ENCODE data around the gene BTBD6. TPM values are rescaled to one million over a fixed set of nuclear protein-coding genes. Genes with fewer than 3 reads are reported as not detected.

BTBD6 gene
- total and polyA plus RNA-seq, 9 of the 15 experiments (the other 6 are each of a cell fraction or from before 2014, with no cell fraction given) = not detected

DNA sequence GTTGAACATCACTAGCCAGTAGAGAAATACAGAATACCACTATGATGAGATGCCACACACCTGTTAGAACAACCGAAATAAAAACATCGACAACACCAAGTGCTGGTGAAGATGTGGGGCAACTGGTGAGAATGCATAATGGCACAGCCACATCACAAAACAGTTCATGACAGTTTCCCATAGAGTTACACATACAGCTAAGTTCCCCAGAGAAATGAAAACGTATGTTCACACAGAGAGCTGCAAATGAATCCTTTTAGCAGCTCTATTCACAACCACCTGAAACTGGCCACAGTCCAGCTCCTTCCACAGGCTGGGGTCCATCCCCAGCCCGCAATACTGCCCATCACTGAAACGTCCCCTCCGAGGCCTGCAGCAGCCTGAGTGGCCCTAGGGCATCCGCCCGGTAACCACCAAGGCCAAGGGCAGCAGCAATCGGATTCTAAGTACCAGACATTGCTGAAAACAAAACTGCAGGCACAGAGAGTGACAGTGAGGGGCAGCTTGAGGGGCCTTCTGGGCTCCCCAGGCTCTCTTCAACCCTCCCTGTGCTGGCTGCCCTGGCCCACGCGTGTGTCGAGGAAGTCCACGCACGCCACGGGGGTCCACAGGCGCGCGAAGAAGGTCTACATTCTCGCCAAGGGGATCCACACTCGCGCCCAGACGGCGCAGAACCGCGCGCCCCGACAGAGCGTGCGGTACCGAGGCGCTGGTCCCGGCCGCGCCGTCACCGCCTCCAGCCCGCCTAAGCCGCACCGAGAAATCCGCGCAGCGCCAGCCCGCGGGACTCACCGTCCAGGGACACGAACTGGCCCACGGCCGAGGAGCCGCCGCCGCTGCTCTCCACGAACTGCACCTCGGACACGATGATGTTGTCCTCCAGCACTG lies 51.6 kb downstream of the BTBD6 start:
- no peak for DNase-seq (ENCODE audit: extremely low read depth in 1 of 4, low spot score in 3 of 4)
- H3K79me2 ChIP-seq (ENCODE audit: control insufficient read depth, insufficient read depth, low read length) = peaks cover 45% of the 10 kb centered on the region
- ATAC-seq = peak; percentile 6
- H3K4me1 ChIP-seq (replicated peaks in 1 of 2; ENCODE audit: control insufficient read depth in 2 of 2, insufficient read depth in 2 of 2, low read length in 2 of 2) = peaks cover 4 to 25% of the 10 kb centered on the region in 2 experiments; a peak in 4 of 5 replicates
- no peaks in the 10 kb centered on the region for H3K36me3 ChIP-seq (ENCODE audit: control insufficient read depth, insufficient read depth, low read length)
- H3K9me1 ChIP-seq (ENCODE audit: control insufficient read depth, insufficient read depth, low read length) = no peaks in the 10 kb centered on the region
- peak; percentile 55 for FAIRE-seq
- peaks cover 1% of the 10 kb centered on the region; the same call in 1 of the 2 replicates for H4K20me1 ChIP-seq (replicated peaks; ENCODE audit: control insufficient read depth, insufficient read depth, low read length)
- H3K9me3 ChIP-seq (replicated peaks; ENCODE audit: control insufficient read depth, insufficient read depth, low read depth, low read length) = peaks cover 2% of the 10 kb centered on the region; the same call in 1 of the 2 replicates
- CTCF ChIA-PET (ENCODE audit: low intra/inter-chr PET ratio) = no interaction called here
- H3K4me3 ChIP-seq = peak overlapping the region; percentile 83
- no TSS peak for BruUV-seq (replicated peaks)
- H3K27ac ChIP-seq (ENCODE audit: extremely low read depth, low read depth, low read length) = peak overlapping the region; percentile 91
- H3K4me2 ChIP-seq (ENCODE audit: insufficient read depth, low read length) = peak overlapping the region; percentile 90
- peak overlapping the region; percentile 94 for H2AFZ ChIP-seq (ENCODE audit: low read depth, low read length)
- POLR2A ChIA-PET = interaction anchor here (1.0 kb wide), 1 partner anchor 9 kb away, joined by 3 read pairs; no protein-coding TSS in a partner anchor
- no peaks in the 10 kb centered on the region for H3K27me3 ChIP-seq (ENCODE audit: control insufficient read depth in 2 of 2, insufficient read depth in 2 of 2, low read length in 2 of 2)
- intact Hi-C loops (cut with micrococcal nuclease) (loop anchor here (2.0 kb wide), 1 partner anchor 191 kb away; the partner anchor contains the start of gene TEDC1), in situ Hi-C loops (cut with MboI) (no loop called here)
- peak overlapping the region; percentile 82 to 98 for H3K9ac ChIP-seq (ENCODE audit: insufficient read depth in 1 of 2, low read depth in 2 of 2, low read length in 2 of 2)
- 13% methylated on average over 20 of the region's 54 CpGs for WGBS (ENCODE audit: insufficient coverage, low coverage, missing lambda C conversion rate)
- TF ChIP-seq, protein P1, sequence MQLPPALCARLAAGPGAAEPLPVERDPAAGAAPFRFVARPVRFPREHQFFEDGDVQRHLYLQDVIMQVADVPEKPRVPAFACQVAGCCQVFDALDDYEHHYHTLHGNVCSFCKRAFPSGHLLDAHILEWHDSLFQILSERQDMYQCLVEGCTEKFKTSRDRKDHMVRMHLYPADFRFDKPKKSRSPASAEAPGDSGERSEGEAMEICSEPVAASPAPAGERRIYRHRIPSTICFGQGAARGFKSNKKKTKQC (CRISPR knock-in tag; IDR thresholded peaks at IDR 0.05) = peak; percentile 56
- TF ChIP-seq, protein P2, sequence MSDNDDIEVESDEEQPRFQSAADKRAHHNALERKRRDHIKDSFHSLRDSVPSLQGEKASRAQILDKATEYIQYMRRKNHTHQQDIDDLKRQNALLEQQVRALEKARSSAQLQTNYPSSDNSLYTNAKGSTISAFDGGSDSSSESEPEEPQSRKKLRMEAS (CRISPR knock-in tag; IDR thresholded peaks at IDR 0.05) = 0 out of 2 replicates have a peak, but pooled peaks have one; percentile 17
- TF ChIP-seq BCOR (IDR thresholded peaks at IDR 0.05) = no peak
- TF ChIP-seq RBM25 (IDR thresholded peaks at IDR 0.05; ENCODE audit: low read depth, low read length, severe bottlenecking) = peak; percentile 64
- TF ChIP-seq, protein P3, sequence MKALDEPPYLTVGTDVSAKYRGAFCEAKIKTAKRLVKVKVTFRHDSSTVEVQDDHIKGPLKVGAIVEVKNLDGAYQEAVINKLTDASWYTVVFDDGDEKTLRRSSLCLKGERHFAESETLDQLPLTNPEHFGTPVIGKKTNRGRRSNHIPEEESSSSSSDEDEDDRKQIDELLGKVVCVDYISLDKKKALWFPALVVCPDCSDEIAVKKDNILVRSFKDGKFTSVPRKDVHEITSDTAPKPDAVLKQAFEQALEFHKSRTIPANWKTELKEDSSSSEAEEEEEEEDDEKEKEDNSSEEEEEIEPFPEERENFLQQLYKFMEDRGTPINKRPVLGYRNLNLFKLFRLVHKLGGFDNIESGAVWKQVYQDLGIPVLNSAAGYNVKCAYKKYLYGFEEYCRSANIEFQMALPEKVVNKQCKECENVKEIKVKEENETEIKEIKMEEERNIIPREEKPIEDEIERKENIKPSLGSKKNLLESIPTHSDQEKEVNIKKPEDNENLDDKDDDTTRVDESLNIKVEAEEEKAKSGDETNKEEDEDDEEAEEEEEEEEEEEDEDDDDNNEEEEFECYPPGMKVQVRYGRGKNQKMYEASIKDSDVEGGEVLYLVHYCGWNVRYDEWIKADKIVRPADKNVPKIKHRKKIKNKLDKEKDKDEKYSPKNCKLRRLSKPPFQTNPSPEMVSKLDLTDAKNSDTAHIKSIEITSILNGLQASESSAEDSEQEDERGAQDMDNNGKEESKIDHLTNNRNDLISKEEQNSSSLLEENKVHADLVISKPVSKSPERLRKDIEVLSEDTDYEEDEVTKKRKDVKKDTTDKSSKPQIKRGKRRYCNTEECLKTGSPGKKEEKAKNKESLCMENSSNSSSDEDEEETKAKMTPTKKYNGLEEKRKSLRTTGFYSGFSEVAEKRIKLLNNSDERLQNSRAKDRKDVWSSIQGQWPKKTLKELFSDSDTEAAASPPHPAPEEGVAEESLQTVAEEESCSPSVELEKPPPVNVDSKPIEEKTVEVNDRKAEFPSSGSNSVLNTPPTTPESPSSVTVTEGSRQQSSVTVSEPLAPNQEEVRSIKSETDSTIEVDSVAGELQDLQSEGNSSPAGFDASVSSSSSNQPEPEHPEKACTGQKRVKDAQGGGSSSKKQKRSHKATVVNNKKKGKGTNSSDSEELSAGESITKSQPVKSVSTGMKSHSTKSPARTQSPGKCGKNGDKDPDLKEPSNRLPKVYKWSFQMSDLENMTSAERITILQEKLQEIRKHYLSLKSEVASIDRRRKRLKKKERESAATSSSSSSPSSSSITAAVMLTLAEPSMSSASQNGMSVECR (CRISPR knock-in tag; IDR thresholded peaks at IDR 0.05) = 0 out of 2 replicates have a peak, but pooled peaks have one; percentile 29
- peak; percentile 35 for TF ChIP-seq CHD1 (IDR thresholded peaks at IDR 0.05; ENCODE audit: low read length)
- TF ChIP-seq NCOA6 (IDR thresholded peaks at IDR 0.05) = peak; percentile 76
- no peak for TF ChIP-seq EGR1 (conservative IDR thresholded peaks at IDR 0.05)
- TF ChIP-seq KDM1A (IDR thresholded peaks at IDR 0.05) = peak; percentile 44 to 53; a peak in 3 of 4 replicates
- peak; percentile 16; the same call in 1 of the 2 replicates for TF ChIP-seq ETV5 (CRISPR knock-in tag; IDR thresholded peaks at IDR 0.05; ENCODE audit: low read depth)
- TF ChIP-seq BRF1 (IDR thresholded peaks at IDR 0.05; ENCODE audit: borderline replicate concordance, extremely low read depth, insufficient read length) = no peak
- peak; percentile 97 for TF ChIP-seq ZNF184 (CRISPR knock-in tag; IDR thresholded peaks at IDR 0.05)
- peak; percentile 79 for TF ChIP-seq SAFB (IDR thresholded peaks at IDR 0.05; ENCODE audit: borderline replicate concordance, low read depth, low read length)
- TF ChIP-seq HDAC1 (IDR thresholded peaks at IDR 0.05) = 0 out of 4 replicates have a peak, but pooled peaks of 1 of the 2 experiments have one; percentile 21
- peak; percentile 14; the same call in 1 of the 2 replicates for TF ChIP-seq NFIC (IDR thresholded peaks at IDR 0.05)
- TF ChIP-seq FIP1L1 (IDR thresholded peaks at IDR 0.05; ENCODE audit: low read depth, low read length, poor library complexity, severe bottlenecking) = peak; percentile 21
- peak; percentile 68 for TF ChIP-seq TRIM28 (IDR thresholded peaks at IDR 0.05)
